NAMALWA (cell line): ENCODE data around the gene GARS1.
A peak's percentile ranks its signal among the peaks of the same experiment; 100 is the strongest.
"Not testable (repeated sequence)": the region's sequence is repeated elsewhere in the genome, so short reads cannot be mapped to it uniquely, and the experiment has no call there.

Experiments
- DNase-seq: peaks from one replicate; pipeline ENCODE4 v3.0.0-alpha.2; 2015; ENCODE audit warnings: low spot score

Gene GARS1

GRCh38 chr7:30575910-30576309 lies 18.8 kb upstream of the GARS1 start:
- no peak for DNase-seq

GRCh38 chr7:30583181-30583580 lies 11.5 kb upstream of the GARS1 start:
- no peak for DNase-seq

DNA sequence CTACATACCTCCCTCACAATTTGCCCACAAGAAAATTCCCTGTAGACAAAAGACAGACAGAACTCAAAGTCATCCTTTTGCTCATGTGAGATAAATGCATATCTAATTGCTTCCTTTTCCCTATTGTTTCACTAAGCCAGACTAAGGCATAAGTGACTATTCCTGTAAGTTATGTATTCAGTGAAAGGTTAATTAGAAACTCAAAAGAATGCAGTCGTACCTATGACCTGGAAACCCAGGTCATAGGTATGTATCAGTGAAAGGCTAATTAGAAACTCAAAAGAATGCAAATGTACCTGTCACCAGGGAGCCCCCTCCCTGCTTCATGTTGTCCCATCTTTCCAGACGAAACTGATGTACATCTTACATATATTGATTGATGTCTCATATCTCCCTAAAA lies 10.3 kb upstream of the GARS1 start:
- DNase-seq: no peak

DNA sequence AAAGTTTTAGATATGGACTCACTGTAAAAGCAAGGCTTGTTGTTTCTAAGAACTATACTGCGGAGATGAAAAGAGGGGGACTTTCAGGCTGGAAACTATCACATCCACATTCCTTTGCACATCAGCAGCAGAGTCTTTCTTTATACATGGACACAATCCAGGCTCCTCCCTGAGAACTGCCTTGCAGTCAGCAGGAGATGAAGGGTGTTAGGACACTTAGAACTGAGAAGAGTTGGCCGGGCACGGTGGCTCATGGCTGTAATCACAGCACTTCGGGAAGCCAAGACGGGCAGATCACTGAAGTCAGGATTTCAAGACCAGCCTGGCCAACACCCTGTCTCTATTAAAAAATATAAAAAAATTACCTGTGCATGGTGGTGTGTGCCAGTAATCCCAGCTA lies 9.7 kb upstream of the GARS1 start:
- no peak for DNase-seq

- no peak for DNase-seq
These were observed 9.0 kb upstream of the GARS1 start for GRCh38 chr7:30585675-30586074.

GRCh38 chr7:30587547-30587946 lies 7.1 kb upstream of the GARS1 start:
- not testable (repeated sequence) for DNase-seq

DNA sequence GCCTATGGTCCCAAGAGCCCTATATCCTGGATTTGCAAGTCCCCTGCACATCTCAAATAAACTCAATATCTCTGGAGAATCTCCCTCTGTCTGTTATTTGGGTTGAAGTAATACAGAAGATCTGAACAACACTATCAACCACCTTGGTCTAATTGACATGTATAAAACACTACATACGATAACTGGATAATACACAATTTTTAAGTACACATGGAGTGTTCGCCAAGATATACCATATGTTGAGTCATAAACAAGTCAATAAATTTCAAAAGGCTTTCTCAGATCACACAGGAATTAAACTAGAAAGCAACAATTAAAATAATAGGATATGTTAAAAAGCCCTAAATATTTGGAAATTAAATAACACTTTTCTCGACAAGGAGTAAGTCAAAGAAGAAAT lies 5.6 kb upstream of the GARS1 start:
- DNase-seq: no peak

- peak; percentile 72 for DNase-seq
These were observed 584 bp upstream of the GARS1 start for GRCh38 chr7:30594048-30594539.

DNA sequence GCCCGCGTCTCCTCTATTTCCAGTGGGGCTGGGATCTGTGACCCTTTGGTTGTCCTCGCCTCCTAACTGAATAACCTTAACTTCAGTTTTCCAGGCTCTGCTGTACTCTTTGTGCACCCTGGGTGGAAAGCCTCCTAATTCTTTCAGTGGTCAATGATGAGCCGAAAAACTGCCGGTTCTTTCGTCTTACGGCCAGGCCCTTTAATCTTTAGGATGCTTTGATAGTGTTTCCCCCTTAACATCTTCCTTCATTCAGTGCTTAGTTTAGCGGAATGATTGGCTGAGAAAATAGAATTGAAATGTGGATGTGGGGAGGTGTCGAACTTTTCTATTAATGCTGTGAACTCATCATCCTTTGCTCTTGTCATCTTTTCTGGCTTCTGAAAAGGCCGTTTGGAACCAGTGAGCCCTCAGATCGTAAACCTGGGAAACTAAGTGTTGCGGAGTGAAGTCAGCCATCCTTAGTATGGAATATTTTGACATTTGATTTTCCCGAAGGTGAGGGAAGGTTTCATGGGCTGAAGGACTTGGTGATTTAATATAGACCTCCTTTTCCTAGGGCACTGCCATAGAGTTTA lies 847 bp downstream of the GARS1 start:
- peak; percentile 73 for DNase-seq

DNA sequence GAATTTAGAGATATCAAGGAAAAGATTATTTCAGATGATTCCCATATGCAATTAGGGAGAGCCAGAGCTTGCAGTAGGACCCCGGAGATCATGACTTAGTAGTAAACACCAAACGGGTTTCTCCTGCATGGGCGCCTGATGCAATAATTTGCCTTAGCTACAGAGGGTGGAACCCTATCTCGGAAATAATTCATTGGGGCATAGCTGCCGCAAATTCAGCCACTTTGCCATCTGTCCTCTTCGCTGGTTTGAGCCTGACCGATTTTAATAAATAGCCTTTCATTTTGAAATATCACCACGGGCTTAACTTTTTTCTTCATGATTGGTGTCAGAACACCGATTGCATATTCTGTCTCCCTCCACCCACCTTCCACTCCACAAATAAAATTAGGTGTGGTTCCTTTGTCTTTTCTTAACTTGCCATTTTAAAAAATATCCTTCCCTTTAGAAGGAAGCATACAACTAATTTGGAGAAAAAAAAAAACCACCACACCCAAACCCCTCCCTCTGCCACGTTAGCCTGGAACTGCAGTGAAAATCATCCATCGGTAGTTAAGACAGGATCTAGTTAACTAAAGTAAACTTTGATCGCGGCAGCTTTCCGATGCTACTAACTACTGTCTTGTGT lies 1.4 kb downstream of the GARS1 start:
- peak; percentile 83 for DNase-seq

GRCh38 chr7:30596721-30597120 lies 2.0 kb downstream of the GARS1 start:
- DNase-seq: no peak

- DNase-seq: no peak
These were observed 3.6 kb downstream of the GARS1 start for GRCh38 chr7:30598121-30598876.

DNA sequence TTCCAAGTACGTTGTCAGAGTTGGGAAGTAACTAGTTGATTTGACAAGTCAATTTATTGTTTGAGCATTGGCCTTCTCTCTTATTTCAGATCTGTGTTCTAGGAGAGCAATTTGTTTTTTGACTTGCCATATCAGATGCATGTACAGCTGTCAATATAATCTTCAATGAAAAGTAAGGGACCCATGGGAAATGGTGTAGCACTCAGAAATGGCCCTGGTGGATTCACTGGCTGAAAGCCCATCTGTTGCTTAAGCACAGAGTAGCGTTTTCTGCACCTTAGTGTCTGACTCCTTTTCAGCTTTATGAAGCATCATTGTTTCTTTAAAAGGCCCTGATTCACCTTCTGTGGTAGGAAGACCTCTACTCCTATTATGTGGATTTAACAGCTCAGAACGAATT lies 10.2 kb downstream of the GARS1 start:
- no peak for DNase-seq

DNA sequence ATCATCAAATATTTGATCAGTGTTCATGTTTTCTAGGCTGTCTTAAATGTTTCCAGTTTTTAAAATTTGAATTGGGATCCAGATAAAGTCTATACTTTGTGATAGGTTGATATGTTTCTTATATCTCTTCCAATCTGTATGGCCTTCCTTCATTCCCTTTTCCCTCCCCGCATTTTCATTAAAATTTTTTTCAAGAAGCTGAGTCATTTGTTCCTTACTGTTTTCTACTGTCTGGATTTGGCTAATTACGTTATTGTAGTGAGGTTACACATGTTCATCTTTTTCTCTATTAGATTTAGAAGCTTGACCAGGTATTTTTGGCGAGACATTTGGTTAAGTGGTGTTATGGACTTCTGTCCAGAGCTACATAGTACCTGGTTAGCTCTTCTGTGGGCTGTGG lies 11.2 kb downstream of the GARS1 start:
- DNase-seq: no peak

DNA sequence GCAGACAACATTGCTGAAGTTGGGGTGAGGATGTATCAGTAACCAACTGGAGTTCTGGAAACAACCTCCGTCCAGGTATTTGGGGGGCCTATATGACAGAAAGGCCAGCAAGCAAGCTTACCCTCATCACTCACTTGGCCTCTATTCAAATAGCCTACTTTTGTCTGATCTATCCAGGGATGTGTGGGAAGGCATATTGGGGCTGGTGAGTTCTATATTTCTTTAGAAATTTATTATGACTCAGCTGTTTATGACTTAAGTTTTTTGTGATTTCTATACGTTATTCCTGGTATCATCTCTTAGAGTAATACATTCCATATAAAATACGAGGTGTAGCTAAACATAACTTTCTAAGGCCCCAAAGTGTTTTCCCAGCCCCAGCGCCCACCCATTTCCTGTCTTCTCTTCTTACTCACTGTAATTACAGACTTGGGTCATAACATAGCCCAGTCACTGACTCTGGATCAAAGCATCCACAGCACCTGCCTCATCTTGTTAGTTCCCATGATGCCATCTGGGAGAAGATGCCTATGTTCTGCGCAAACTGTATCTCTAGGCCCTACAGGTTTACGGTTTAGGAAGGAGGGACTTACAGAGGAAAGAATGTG lies 18.1 kb downstream of the GARS1 start:
- no peak for DNase-seq

- no peak for DNase-seq
These were observed 19.0 kb downstream of the GARS1 start for GRCh38 chr7:30613366-30614325.

GRCh38 chr7:30616318-30616717 lies 21.6 kb downstream of the GARS1 start:
- no peak for DNase-seq

- no peak for DNase-seq
These were observed 22.7 kb downstream of the GARS1 start for GRCh38 chr7:30617359-30617758.

- DNase-seq: no peak
These were observed 23.5 kb downstream of the GARS1 start for GRCh38 chr7:30618080-30618676.

DNA sequence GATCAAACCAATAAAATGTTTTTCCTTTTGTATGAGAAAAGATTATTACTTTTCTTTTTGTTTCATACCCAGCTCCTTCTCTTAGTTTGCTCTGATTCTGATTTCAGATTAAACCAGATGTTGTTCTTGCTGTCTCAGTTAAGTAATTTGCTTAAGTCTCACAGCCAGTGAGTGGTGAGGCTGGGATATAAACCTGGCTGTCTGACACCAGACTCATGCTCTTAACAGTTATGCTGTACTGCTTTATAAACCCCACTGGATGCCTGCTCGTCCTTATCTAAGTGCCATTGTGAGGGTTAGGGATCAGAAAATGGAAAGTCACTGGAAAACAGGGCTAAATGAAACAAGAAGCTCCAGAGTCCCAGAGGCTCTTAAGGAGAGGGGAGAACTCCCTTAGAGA lies 24.3 kb downstream of the GARS1 start:
- no peak for DNase-seq

DNA sequence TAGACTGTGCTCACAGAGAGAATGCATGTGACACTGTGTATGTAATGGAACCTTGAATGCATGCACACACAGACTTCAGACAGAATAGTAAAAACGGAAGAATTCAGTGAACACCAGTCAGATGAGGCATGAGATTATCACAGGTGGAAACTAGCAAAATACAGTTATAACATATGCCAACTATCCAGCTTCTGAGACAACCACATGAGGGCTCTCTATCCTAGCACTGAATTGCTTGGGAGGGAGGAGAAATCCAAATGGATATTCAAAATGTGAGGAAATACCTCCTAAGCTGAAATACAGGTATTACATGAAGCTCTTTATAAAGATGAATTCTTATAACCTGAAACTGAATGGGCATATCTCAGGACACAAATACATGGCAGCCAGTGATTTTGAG lies 30.6 kb downstream of the GARS1 start:
- no peak for DNase-seq
